ENCODE data around the gene SLC11A2. TPM values are rescaled to one million over a fixed set of nuclear protein-coding genes. Genes with fewer than 3 reads are reported as not detected.

SLC11A2 gene
- total and polyA plus RNA-seq, 9 of the 15 experiments (the other 6 are each of a cell fraction or from before 2014, with no cell fraction given) = 21.1 to 54.0 (median 32.9) TPM

DNA sequence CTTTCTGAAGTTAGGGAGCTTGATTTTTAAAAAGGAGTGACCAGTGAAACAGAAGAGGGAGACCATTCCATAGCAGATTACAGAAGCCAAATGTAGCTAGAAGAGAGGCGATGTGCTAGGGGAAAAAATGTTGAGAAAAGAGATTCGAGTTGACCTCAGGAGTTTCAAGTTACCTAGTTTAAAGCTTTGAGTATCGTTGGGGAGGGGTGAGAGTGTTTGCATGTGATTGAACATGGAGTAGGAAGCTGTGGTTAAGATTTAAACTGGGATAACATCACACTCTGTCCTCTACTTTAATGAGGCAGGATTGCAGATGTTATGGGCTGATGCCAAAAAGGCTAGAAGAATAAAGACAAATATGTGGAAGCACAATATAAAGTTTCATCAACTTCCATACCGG, 25.6 kb upstream of the SLC11A2 start (continued):
- no peak for TF ChIP-seq CEBPG (CRISPR knock-in tag; IDR thresholded peaks at IDR 0.05)
- TF ChIP-seq CEBPG (tag; conservative IDR thresholded peaks at IDR 0.05 in 1 of 2, IDR thresholded peaks at IDR 0.05 in 1 of 2) = no peak
- 0 out of 4 replicates have a peak, but pooled peaks of 1 of the 2 experiments have one; percentile 30 for TF ChIP-seq RCOR1 (IDR thresholded peaks at IDR 0.05; ENCODE audit: borderline replicate concordance in 1 of 2, low read depth in 2 of 2, low read length in 2 of 2)
- no peak for TF ChIP-seq FOS (IDR thresholded peaks at IDR 0.05; ENCODE audit: extremely low read depth, insufficient read length)
- no peak for TF ChIP-seq SAFB (IDR thresholded peaks at IDR 0.05; ENCODE audit: borderline replicate concordance, low read depth, low read length)

DNA sequence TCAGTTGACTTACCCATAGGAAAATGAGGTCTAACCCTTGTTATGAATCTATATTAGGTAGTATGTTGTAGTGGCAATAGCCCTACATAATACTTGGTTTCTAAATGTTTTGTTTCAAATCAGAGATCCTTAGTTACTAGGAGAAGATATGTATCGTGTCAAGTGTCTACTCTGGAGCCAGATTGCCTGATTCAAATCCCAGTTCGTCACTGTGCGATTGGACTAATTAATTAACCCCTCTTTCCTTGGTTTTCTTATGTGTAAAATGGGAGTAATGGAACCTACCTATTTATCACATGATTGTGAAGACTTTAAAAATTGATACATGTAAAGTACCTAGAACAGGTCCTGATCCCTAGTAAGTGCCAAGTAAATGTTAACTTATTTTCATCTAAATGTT, 23.3 kb upstream of the SLC11A2 start:
- H3K36me3 ChIP-seq (ENCODE audit: control insufficient read depth, insufficient read depth, low read length) = peaks cover 46% of the 10 kb centered on the region
- H3K9me3 ChIP-seq (replicated peaks; ENCODE audit: control insufficient read depth, insufficient read depth, low read depth, low read length) = no peaks in the 10 kb centered on the region
- H3K27ac ChIP-seq (ENCODE audit: extremely low read depth, low read depth, low read length) = peak overlapping the region; percentile 96; the same call in 2 of the 3 replicates
- 21% methylated on average over 3 of the region's 3 CpGs for WGBS (ENCODE audit: insufficient coverage, low coverage, missing lambda C conversion rate)
- BruUV-seq (replicated peaks) = no TSS peak
- no peaks in the 10 kb centered on the region for H4K20me1 ChIP-seq (replicated peaks; ENCODE audit: control insufficient read depth, insufficient read depth, low read length)
- ChIA-PET POLR2A (interaction anchor here (0.7 to 1.5 kb wide), 2 partner anchors 11 kb away, joined by 3 to 8 read pairs; no protein-coding TSS in a partner anchor), CTCF (ENCODE audit: low intra/inter-chr PET ratio) (no interaction called here)
- ATAC-seq (no peak), FAIRE-seq (no peak), DNase-seq (ENCODE audit: extremely low read depth in 1 of 4, low spot score in 3 of 4) (no peak)
- H3K4me1 ChIP-seq (replicated peaks in 1 of 2; ENCODE audit: control insufficient read depth in 2 of 2, insufficient read depth in 2 of 2, low read length in 2 of 2) = peaks cover 4 to 10% of the 10 kb centered on the region in 2 experiments; a peak in 4 of 5 replicates
- in situ Hi-C loops (cut with MboI) (no loop called here), intact Hi-C loops (cut with micrococcal nuclease) (loop anchor here (2.0 to 5.0 kb wide), 2 partner anchors 33 to 303 kb away; partner anchors contain the start of gene CSRNP2)
- H3K9ac ChIP-seq (ENCODE audit: insufficient read depth in 1 of 2, low read depth in 2 of 2, low read length in 2 of 2) = peak overlapping the region in 1 of 2 experiments; percentile 90; a peak in 3 of 4 replicates
- TF ChIP-seq ZNF12 (CRISPR knock-in tag; IDR thresholded peaks at IDR 0.05) (no peak), NR2C2 (CRISPR knock-in tag; IDR thresholded peaks at IDR 0.05) (no peak), NR2C2 (tag; IDR thresholded peaks at IDR 0.05) (no peak), KDM1A (IDR thresholded peaks at IDR 0.05) (peak; percentile 48 to 63; a peak in 2 of 4 replicates)
- H2AFZ ChIP-seq (ENCODE audit: low read depth, low read length) = no peak overlapping the region
- H3K27me3 ChIP-seq (ENCODE audit: control insufficient read depth in 2 of 2, insufficient read depth in 2 of 2, low read length in 2 of 2) = no peaks in the 10 kb centered on the region
- H3K79me2 ChIP-seq (ENCODE audit: control insufficient read depth, insufficient read depth, low read length) = peaks cover 32% of the 10 kb centered on the region
- H3K4me2 ChIP-seq (ENCODE audit: insufficient read depth, low read length) = peak overlapping the region; percentile 96
- H3K9me1 ChIP-seq (ENCODE audit: control insufficient read depth, insufficient read depth, low read length) = no peaks in the 10 kb centered on the region
- H3K4me3 ChIP-seq = peak overlapping the region; percentile 59
